Fibroblast of lung (primary cell): ENCODE results near the gene CD6.

Experiments used
- EZH2 ChIP-seq: IDR thresholded peaks from 2 replicates; pipeline ENCODE4 v1.5.1; 2012; ENCODE audit warnings: low read length, control low read depth, mild to moderate bottlenecking; ENCODE audit errors: missing control alignments
- TF ChIP-seq, protein P1 (sequence below), 2 donors: IDR thresholded peaks in 1 of 2; conservative IDR thresholded peaks in 1 of 2; 1 replicate in 1 of 2; 2 replicates in 1 of 2; pipeline ENCODE4 v1.5.1; 2011 to 2012; ENCODE audit warnings: low read length in 2 of 2, control low read depth in 1 of 2, inconsistent platforms in 1 of 2, low read depth in 1 of 2, mild to moderate bottlenecking in 1 of 2

DNA sequence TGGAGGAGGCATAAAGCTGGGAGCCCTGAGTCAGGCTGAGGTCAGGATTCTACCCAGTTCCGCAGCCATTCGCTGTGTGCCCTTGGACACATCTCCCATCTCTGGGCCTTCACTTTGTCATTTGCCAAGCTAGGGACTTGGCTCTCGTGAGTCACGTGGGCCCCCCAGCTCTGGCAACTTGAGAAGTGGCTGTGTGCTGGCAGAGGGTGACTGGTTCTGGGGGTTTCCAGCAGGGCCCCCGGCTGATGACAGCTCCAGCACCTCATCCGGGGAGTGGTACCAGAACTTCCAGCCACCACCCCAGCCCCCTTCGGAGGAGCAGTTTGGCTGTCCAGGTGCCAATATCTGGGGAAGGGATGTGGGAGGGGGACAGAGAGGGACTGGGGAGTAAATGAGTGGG lies 46.6 kb downstream of the CD6 start:
- TF ChIP-seq, protein P1, sequence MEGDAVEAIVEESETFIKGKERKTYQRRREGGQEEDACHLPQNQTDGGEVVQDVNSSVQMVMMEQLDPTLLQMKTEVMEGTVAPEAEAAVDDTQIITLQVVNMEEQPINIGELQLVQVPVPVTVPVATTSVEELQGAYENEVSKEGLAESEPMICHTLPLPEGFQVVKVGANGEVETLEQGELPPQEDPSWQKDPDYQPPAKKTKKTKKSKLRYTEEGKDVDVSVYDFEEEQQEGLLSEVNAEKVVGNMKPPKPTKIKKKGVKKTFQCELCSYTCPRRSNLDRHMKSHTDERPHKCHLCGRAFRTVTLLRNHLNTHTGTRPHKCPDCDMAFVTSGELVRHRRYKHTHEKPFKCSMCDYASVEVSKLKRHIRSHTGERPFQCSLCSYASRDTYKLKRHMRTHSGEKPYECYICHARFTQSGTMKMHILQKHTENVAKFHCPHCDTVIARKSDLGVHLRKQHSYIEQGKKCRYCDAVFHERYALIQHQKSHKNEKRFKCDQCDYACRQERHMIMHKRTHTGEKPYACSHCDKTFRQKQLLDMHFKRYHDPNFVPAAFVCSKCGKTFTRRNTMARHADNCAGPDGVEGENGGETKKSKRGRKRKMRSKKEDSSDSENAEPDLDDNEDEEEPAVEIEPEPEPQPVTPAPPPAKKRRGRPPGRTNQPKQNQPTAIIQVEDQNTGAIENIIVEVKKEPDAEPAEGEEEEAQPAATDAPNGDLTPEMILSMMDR (conservative IDR thresholded peaks at IDR 0.05 in 1 of 2, IDR thresholded peaks at IDR 0.05 in 1 of 2; ENCODE audit: low read depth in 1 of 2, low read length in 2 of 2): no peak
- TF ChIP-seq EZH2: no peak
